Measurements from ENCODE around the gene C6orf15.

Gene C6orf15

DNA sequence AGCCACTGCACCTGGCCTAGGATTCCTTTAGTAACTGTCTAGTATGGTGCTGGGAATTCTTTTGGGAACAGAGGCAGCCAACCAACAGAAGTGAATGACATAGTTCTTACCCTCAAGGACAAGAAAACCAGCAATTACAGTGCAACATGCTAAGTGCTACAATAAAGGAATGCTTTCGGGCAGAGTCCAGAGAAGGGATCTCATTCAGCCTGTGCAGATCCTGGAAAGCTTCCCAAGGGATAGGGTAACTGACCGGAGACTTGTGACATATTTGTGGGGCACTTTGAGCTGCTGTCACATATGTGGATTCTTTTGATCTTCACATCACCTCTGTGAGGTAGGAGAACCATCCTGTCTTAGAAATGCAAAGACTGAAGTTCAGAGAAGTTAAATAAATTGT lies 46.8 kb downstream of the C6orf15 start:
- FAIRE-seq: no peak

DNA sequence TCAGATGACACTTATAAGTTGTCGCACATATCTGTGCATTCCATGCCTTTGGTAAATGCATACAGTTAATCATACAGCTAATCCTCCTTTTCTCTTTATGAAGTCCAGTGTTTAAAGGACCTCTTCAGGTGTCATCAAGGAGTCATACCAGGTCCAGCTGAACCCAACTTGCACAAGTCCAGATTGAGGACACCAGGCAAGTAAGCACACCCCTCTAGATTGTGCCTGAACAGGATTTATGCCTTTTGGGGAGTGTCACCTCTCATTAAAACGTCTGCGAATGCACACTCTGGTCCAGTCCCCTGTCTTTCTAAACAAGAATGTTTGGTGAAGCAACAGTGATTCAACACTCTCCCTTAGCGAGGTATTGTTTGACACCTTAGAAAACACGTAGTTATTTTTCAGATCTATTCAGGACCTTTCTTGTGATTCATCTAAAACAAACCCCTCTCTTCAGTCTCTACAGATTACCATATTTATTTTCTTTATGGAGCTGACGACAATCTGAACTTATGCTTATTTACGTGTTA lies 48.4 kb downstream of the C6orf15 start:
- FAIRE-seq: no peak

Measured in TTC549 (cell line).